HCT116 (cell line): ENCODE measurements around the gene SSR2. TPM values are rescaled to one million over a fixed set of nuclear protein-coding genes. Genes with fewer than 3 reads are reported as not detected.

Experiments
- ATAC-seq: fragments of 200-7000 bp; cut with Tn5 transposase; 2 replicates; pipeline ENCODE4 v1.9.1; 2020; ENCODE audit warnings: mild to moderate bottlenecking, moderate library complexity
- BruUV-seq: library from RNA; stranded (reverse); fragments of 400-500 nt; replicated peaks from 2 replicates; lab custom pipeline; 2021; lab: Mats Ljungman, UMichigan
- CTCF ChIA-PET: fragments of 300-600 bp; sonication (Branson Sonifier 250); formaldehyde crosslinking; loops from one replicate; lab custom pipeline; 2021; ENCODE audit warnings: antibody characterized with exemption; lab: Charles Lee
- POLR2A ChIA-PET: fragments of 300-600, 350-600 bp; sonication (Branson Sonifier 250); formaldehyde crosslinking; loops from one replicate; lab custom pipeline; 2021; ENCODE audit warnings: antibody characterized with exemption; lab: Charles Lee
- RAD21 ChIA-PET, 2 experiments: fragments of 300-600 bp; sonication (Branson Sonifier 250); formaldehyde crosslinking; loops; one replicate each; lab custom pipeline; 2023; ENCODE audit warnings: low total read pairs in 2 of 2; ENCODE audit not compliant: uncharacterized antibody in 2 of 2, unreplicated experiment in 2 of 2, low non-redundant PET in 1 of 2; lab: Charles Lee
- DNase-seq: peaks from one replicate; pipeline ENCODE4 v3.0.0-alpha.2; 2010; ENCODE audit warnings: low read depth, low spot score
- H2AFZ ChIP-seq: fragments of 200-600 bp; shearing (Covaris generic), sonication (generic); 2 replicates; pipeline ENCODE4 v1.6.1; 2017; ENCODE audit warnings: low read depth, mixed run types, mixed read lengths, antibody characterized with exemption, low read length; ENCODE audit not compliant: poor library complexity, severe bottlenecking
- H3K27ac ChIP-seq: 2 replicates; pipeline ENCODE4 v1.5.1; 2012; ENCODE audit warnings: low read depth, low read length
- H3K27me3 ChIP-seq: fragments of 200-600 bp; sonication (generic); 2 replicates; pipeline ENCODE4 v1.6.1; 2016; ENCODE audit warnings: mixed run types, low read length, mixed read lengths; ENCODE audit not compliant: insufficient read depth
- H3K36me3 ChIP-seq, 2 experiments: fragments of 200-500 bp in 1 of 2; fragments of 200-600 bp in 1 of 2; sonication (Bioruptor generic) in 1 of 2; sonication (generic) in 1 of 2; 2 replicates each; pipeline versions ENCODE4 v1.5.1 to v1.6.1; 2014 to 2016; ENCODE audit warnings: low read length in 2 of 2, inconsistent platforms in 1 of 2, mixed read lengths in 1 of 2, mixed run types in 1 of 2; ENCODE audit not compliant: insufficient read depth in 2 of 2, control insufficient read depth in 1 of 2
- H3K4me1 ChIP-seq, 2 experiments: fragments of 200-600 bp in 1 of 2; sonication (generic) in 1 of 2; 2 replicates each; pipeline versions ENCODE4 v1.5.1 to v1.6.1; 2012 to 2017; ENCODE audit warnings: low read length in 2 of 2, inconsistent platforms in 1 of 2, mild to moderate bottlenecking in 1 of 2, mixed read lengths in 1 of 2, mixed run types in 1 of 2, moderate library complexity in 1 of 2; ENCODE audit not compliant: insufficient read depth in 2 of 2, control insufficient read depth in 1 of 2
- H3K4me2 ChIP-seq: fragments of 200-600 bp; sonication (generic); 2 replicates; pipeline ENCODE4 v1.6.1; 2017; ENCODE audit warnings: mixed run types, low read length, mixed read lengths
- H3K4me3 ChIP-seq, 2 experiments: fragments of 200-600 bp in 1 of 2; sonication (generic) in 1 of 2; replicated peaks in 1 of 2; 2 replicates each; pipeline ENCODE4 v1.5.1; 2011 to 2016; ENCODE audit warnings: low read length in 2 of 2, control low read depth in 1 of 2, low read depth in 1 of 2, mild to moderate bottlenecking in 1 of 2, mixed read lengths in 1 of 2, mixed run types in 1 of 2
- H3K79me2 ChIP-seq: fragments of 200-600 bp; sonication (generic); 2 replicates; pipeline ENCODE4 v1.6.1; 2017; ENCODE audit warnings: mild to moderate bottlenecking, mixed run types, low read length, moderate library complexity, mixed read lengths; ENCODE audit not compliant: insufficient read depth
- H3K9ac ChIP-seq: fragments of 200-600 bp; sonication (generic); 2 replicates; pipeline ENCODE4 v1.6.1; 2016; ENCODE audit warnings: low read length, mixed read lengths
- H3K9me2 ChIP-seq: fragments of 200-600 bp; sonication (generic), shearing (Covaris generic); 2 replicates; pipeline ENCODE4 v1.6.1; 2017; ENCODE audit warnings: mixed run types, mild to moderate bottlenecking, moderate library complexity; ENCODE audit not compliant: insufficient read depth
- H3K9me3 ChIP-seq, 2 experiments: fragments of 200-500 bp in 1 of 2; fragments of 200-600 bp in 1 of 2; sonication (Bioruptor generic) in 1 of 2; sonication (generic) in 1 of 2; 2 replicates each; pipeline ENCODE4 v1.6.1; 2014 to 2017; ENCODE audit warnings: low read length in 2 of 2, mixed read lengths in 2 of 2, inconsistent platforms in 1 of 2, low read depth in 1 of 2, mild to moderate bottlenecking in 1 of 2, mixed run types in 1 of 2, moderate library complexity in 1 of 2; ENCODE audit not compliant: control insufficient read depth in 1 of 2, insufficient read depth in 1 of 2
- H4K20me1 ChIP-seq: fragments of 200-600 bp; sonication (generic), shearing (Covaris generic); 2 replicates; pipeline ENCODE4 v1.6.1; 2017; ENCODE audit warnings: mixed run types, mild to moderate bottlenecking, moderate library complexity; ENCODE audit not compliant: insufficient read depth
- CBX3 ChIP-seq: IDR thresholded peaks from 2 replicates; pipeline ENCODE4 v1.6.1; 2012; ENCODE audit warnings: low read depth
- CEBPB ChIP-seq: IDR thresholded peaks from 2 replicates; pipeline ENCODE4 v1.6.1; 2012; ENCODE audit warnings: low read depth
- ELF1 ChIP-seq: IDR thresholded peaks from 2 replicates; pipeline ENCODE4 v1.6.1; 2012; ENCODE audit warnings: low read depth, borderline replicate concordance
- EZH2 ChIP-seq: fragments of 200-600 bp; sonication (generic); IDR thresholded peaks from 2 replicates; pipeline ENCODE4 v1.6.1; 2017; ENCODE audit warnings: antibody characterized with exemption, mixed run types
- EZH2phosphoT487 ChIP-seq: fragments of 200-600 bp; IDR thresholded peaks from 2 replicates; pipeline ENCODE4 v1.6.1; 2018; ENCODE audit warnings: antibody characterized with exemption, borderline replicate concordance
- JUND ChIP-seq: IDR thresholded peaks from 2 replicates; pipeline ENCODE4 v1.6.1; 2012
- POLR2A ChIP-seq: IDR thresholded peaks from 2 replicates; pipeline ENCODE4 v1.7.0; 2011; ENCODE audit warnings: borderline replicate concordance; ENCODE audit not compliant: insufficient read depth, insufficient read length; ENCODE audit errors: extremely low read depth
- RAD21 ChIP-seq: IDR thresholded peaks from 2 replicates; pipeline ENCODE4 v1.6.1; 2012; ENCODE audit warnings: low read depth, mild to moderate bottlenecking
- SP1 ChIP-seq: IDR thresholded peaks from 2 replicates; pipeline ENCODE4 v1.6.1; 2012; ENCODE audit warnings: low read depth
- SRF ChIP-seq: IDR thresholded peaks from 2 replicates; pipeline ENCODE4 v1.6.1; 2012; ENCODE audit warnings: low read depth
- TCF7L2 ChIP-seq: IDR thresholded peaks from 2 replicates; pipeline ENCODE4 v1.7.0; 2011; ENCODE audit warnings: borderline replicate concordance, inconsistent platforms; ENCODE audit not compliant: insufficient read depth, insufficient read length; ENCODE audit errors: extremely low read depth
- YY1 ChIP-seq: IDR thresholded peaks from 2 replicates; pipeline ENCODE4 v1.6.1; 2011; ENCODE audit warnings: low read length, low read depth, moderate library complexity, mild to moderate bottlenecking; ENCODE audit not compliant: insufficient replicate concordance; ENCODE audit errors: extremely low read depth
- ZFX ChIP-seq: fragments of 450-650 bp; IDR thresholded peaks from 2 replicates; pipeline ENCODE4 v1.6.1; 2017
- ZNF274 ChIP-seq: fragments of 200-500 bp; sonication (Bioruptor generic); IDR thresholded peaks from 2 replicates; pipeline ENCODE4 v1.6.1; 2014; ENCODE audit warnings: mild to moderate bottlenecking, low read depth, low read length, inconsistent platforms
- intact Hi-C: fragments of 100-400 bp; cut with micrococcal nuclease; formaldehyde crosslinking; loops from 2 replicates; pipeline ENCODE4 v1.10.0; 2022
- total RNA-seq: library from RNA; stranded (reverse); gene quantifications from one replicate; pipeline ENCODE4 v1.2.1, GENCODE V29; 2021; ENCODE audit not compliant: unreplicated experiment
- TF ChIP-seq, protein P1 (sequence below): IDR thresholded peaks from 2 replicates; pipeline ENCODE4 v1.6.1; 2011; ENCODE audit warnings: mild to moderate bottlenecking, low read length, moderate library complexity; ENCODE audit not compliant: insufficient replicate concordance; ENCODE audit errors: extremely low read depth
- TF ChIP-seq, protein P2 (sequence below): IDR thresholded peaks from 2 replicates; pipeline ENCODE4 v1.6.1; 2012
- TF ChIP-seq, protein P3 (sequence below): IDR thresholded peaks from 2 replicates; pipeline ENCODE4 v1.6.1; 2012; ENCODE audit warnings: low read depth
- TF ChIP-seq, protein P4 (sequence below), 3 experiments: fragments of 200-600 bp in 1 of 3; sonication (generic) in 1 of 3; IDR thresholded peaks in 2 of 3; conservative IDR thresholded peaks in 1 of 3; 2 replicates each; pipeline ENCODE4 v1.5.1; 2012 to 2017; ENCODE audit warnings: low read depth in 2 of 3, low read length in 2 of 3, antibody characterized with exemption in 1 of 3, borderline replicate concordance in 1 of 3, control low read depth in 1 of 3, mild to moderate bottlenecking in 1 of 3, mixed read lengths in 1 of 3, mixed run types in 1 of 3, moderate library complexity in 1 of 3; ENCODE audit not compliant: insufficient read depth in 1 of 3

Gene SSR2
- total RNA-seq, 1 experiment from 2014 or later, result 153 TPM

DNA sequence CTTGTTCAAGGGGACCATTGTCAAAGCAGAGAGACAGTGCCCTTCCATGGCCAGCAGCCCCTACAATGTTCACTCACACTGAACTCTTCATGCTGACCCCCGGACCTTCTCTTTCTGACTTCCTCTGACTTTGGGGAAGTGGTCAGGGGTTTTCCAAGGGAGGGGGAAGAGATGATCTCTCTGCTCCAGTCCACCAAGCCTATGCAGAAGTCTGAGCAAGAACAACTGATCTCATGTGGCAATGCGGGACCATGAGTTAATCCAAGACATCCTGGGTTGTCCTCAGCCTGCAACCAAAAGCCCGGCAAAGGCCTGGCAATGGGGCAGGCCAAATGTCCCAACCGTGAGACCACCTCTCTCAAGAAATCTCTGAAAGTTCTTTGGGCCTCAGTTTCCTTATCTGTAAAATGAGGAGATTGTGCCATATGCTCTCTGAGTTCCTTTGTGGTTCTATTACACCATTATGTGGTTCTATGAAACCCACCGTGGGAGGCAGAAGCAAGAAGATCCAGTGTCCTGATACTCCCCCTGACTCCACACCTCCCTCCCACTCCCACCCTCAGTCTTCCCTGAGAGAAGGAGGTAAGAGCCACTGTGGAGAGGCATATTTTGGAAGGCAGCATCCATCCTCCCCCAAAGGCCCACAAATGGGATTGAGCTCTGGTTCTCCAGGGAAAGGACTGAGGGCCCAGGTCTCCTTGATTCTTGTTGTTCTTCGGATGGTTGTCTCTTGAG is 30.6 kb downstream of the SSR2 start:
- H3K27me3 ChIP-seq, result no peaks in the 10 kb centered on the region
- POLR2A ChIA-PET, result interaction anchor here (0.6 to 1.4 kb wide), 6 partner anchors 10 to 58 kb away, joined by 3 to 10 read pairs (median 4); partner anchors contain the start of gene KHDC4
- no peak for DNase-seq
- no peak for ATAC-seq
- no peaks in the 10 kb centered on the region for H3K9me3 ChIP-seq
- no peaks in the 10 kb centered on the region for H4K20me1 ChIP-seq
- no peak overlapping the region for H2AFZ ChIP-seq
- no peaks in the 10 kb centered on the region for H3K36me3 ChIP-seq
- H3K4me3 ChIP-seq, result no peak overlapping the region
- H3K27ac ChIP-seq, result no peak overlapping the region
- no peak overlapping the region for H3K4me2 ChIP-seq
- BruUV-seq, result no TSS peak
- TF ChIP-seq CBX3, result no peak
- no peak for TF ChIP-seq TCF7L2
- TF ChIP-seq, protein P1, sequence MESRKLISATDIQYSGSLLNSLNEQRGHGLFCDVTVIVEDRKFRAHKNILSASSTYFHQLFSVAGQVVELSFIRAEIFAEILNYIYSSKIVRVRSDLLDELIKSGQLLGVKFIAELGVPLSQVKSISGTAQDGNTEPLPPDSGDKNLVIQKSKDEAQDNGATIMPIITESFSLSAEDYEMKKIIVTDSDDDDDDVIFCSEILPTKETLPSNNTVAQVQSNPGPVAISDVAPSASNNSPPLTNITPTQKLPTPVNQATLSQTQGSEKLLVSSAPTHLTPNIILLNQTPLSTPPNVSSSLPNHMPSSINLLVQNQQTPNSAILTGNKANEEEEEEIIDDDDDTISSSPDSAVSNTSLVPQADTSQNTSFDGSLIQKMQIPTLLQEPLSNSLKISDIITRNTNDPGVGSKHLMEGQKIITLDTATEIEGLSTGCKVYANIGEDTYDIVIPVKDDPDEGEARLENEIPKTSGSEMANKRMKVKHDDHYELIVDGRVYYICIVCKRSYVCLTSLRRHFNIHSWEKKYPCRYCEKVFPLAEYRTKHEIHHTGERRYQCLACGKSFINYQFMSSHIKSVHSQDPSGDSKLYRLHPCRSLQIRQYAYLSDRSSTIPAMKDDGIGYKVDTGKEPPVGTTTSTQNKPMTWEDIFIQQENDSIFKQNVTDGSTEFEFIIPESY, result no peak
- TF ChIP-seq YY1, result no peak
- TF ChIP-seq, protein P2, sequence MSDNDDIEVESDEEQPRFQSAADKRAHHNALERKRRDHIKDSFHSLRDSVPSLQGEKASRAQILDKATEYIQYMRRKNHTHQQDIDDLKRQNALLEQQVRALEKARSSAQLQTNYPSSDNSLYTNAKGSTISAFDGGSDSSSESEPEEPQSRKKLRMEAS, result no peak
- TF ChIP-seq POLR2A, result no peak
- no peak for TF ChIP-seq ELF1
- TF ChIP-seq RAD21, result no peak
- TF ChIP-seq, protein P3, sequence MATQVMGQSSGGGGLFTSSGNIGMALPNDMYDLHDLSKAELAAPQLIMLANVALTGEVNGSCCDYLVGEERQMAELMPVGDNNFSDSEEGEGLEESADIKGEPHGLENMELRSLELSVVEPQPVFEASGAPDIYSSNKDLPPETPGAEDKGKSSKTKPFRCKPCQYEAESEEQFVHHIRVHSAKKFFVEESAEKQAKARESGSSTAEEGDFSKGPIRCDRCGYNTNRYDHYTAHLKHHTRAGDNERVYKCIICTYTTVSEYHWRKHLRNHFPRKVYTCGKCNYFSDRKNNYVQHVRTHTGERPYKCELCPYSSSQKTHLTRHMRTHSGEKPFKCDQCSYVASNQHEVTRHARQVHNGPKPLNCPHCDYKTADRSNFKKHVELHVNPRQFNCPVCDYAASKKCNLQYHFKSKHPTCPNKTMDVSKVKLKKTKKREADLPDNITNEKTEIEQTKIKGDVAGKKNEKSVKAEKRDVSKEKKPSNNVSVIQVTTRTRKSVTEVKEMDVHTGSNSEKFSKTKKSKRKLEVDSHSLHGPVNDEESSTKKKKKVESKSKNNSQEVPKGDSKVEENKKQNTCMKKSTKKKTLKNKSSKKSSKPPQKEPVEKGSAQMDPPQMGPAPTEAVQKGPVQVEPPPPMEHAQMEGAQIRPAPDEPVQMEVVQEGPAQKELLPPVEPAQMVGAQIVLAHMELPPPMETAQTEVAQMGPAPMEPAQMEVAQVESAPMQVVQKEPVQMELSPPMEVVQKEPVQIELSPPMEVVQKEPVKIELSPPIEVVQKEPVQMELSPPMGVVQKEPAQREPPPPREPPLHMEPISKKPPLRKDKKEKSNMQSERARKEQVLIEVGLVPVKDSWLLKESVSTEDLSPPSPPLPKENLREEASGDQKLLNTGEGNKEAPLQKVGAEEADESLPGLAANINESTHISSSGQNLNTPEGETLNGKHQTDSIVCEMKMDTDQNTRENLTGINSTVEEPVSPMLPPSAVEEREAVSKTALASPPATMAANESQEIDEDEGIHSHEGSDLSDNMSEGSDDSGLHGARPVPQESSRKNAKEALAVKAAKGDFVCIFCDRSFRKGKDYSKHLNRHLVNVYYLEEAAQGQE, result no peak
- TF ChIP-seq SP1, result no peak
- TF ChIP-seq EZH2, result no peak
- TF ChIP-seq JUND, result no peak
- TF ChIP-seq CEBPB, result no peak
- no peak for TF ChIP-seq EZH2phosphoT487
- no peak for TF ChIP-seq ZFX
- no peak for TF ChIP-seq SRF
- TF ChIP-seq ZNF274, result no peak
- TF ChIP-seq, protein P4, sequence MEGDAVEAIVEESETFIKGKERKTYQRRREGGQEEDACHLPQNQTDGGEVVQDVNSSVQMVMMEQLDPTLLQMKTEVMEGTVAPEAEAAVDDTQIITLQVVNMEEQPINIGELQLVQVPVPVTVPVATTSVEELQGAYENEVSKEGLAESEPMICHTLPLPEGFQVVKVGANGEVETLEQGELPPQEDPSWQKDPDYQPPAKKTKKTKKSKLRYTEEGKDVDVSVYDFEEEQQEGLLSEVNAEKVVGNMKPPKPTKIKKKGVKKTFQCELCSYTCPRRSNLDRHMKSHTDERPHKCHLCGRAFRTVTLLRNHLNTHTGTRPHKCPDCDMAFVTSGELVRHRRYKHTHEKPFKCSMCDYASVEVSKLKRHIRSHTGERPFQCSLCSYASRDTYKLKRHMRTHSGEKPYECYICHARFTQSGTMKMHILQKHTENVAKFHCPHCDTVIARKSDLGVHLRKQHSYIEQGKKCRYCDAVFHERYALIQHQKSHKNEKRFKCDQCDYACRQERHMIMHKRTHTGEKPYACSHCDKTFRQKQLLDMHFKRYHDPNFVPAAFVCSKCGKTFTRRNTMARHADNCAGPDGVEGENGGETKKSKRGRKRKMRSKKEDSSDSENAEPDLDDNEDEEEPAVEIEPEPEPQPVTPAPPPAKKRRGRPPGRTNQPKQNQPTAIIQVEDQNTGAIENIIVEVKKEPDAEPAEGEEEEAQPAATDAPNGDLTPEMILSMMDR (IDR thresholded peaks at IDR 0.05 in 2 of 3, conservative IDR thresholded peaks at IDR 0.05 in 1 of 3; ENCODE audit: borderline replicate concordance in 1 of 3, insufficient read depth in 1 of 3, low read depth in 2 of 3, low read length in 2 of 3), result no peak
- TF ChIP-seq, all 23 proteins: peak for 0
- RAD21 ChIA-PET, result interaction anchor here (0.7 to 2.0 kb wide), 5 partner anchors 49 to 76 kb away, joined by 3 to 18 read pairs (median 5); no protein-coding TSS in a partner anchor
- Histone ChIP-seq H3K79me2 (no peaks in the 10 kb centered on the region), H3K9ac (no peak overlapping the region), H3K4me1 (peaks cover 0 to 5% of the 10 kb centered on the region in 2 experiments; a peak in 1 of 4 replicates), H3K9me2 (no peaks in the 10 kb centered on the region)
- CTCF ChIA-PET, result interaction anchor here (0.6 to 4.3 kb wide), 11 partner anchors 10 to 76 kb away, joined by 3 to 35 read pairs (median 5); partner anchors contain the start of gene KHDC4
- intact Hi-C loops, result no loop called here
